Ovary (tissue), 9 donors: ENCODE results near the gene ARHGAP29. TPM values are rescaled to one million over a fixed set of nuclear protein-coding genes. Genes with fewer than 3 reads are reported as not detected.
"Not testable (repeated sequence)": the region's sequence is repeated elsewhere in the genome, so short reads cannot be mapped to it uniquely, and the experiment has no call there.

Experiments
- DNase-seq, 5 donors: peaks; one replicate each; pipeline ENCODE4 v3.0.0-alpha.2; 2019 to 2020
- H3K27ac ChIP-seq, 2 donors: fragments of 200-600 bp; one replicate each; pipeline versions ENCODE4 v1.5.1 to v1.8.0; 2019 to 2022
- H3K27me3 ChIP-seq: fragments of 200-600 bp; one replicate; pipeline ENCODE4 v1.8.0; 2022
- H3K36me3 ChIP-seq: fragments of 200-600 bp; sonication (generic); one replicate; pipeline ENCODE4 v1.5.1; 2019
- H3K4me1 ChIP-seq: one replicate; pipeline ENCODE4 v1.8.1; 2013; ENCODE audit warnings: mild to moderate bottlenecking, moderate library complexity; ENCODE audit not compliant: insufficient read depth
- H3K4me3 ChIP-seq: fragments of 200-600 bp; sonication (generic); one replicate; pipeline ENCODE4 v1.5.1; 2017
- H3K9me3 ChIP-seq, 2 donors: fragments of 200-600 bp in 1 of 2; sonication (generic) in 1 of 2; one replicate each; pipeline versions ENCODE4 v1.5.1 to v1.8.1; 2013 to 2019; ENCODE audit warnings: mild to moderate bottlenecking in 1 of 2, moderate library complexity in 1 of 2
- CTCF ChIP-seq, 3 donors: fragments of 450-650 bp in 2 of 3; fragments of 200-600 bp in 1 of 3; IDR thresholded peaks; one replicate each; pipeline versions ENCODE4 v1.5.1 to v1.8.0; 2016 to 2022; ENCODE audit warnings: antibody characterized with exemption in 3 of 3, mild to moderate bottlenecking in 1 of 3
- EP300 ChIP-seq: sonication (generic); formaldehyde crosslinking; IDR thresholded peaks from one replicate; pipeline ENCODE4 v1.6.1; 2017; ENCODE audit warnings: antibody characterized with exemption
- POLR2A ChIP-seq: fragments of 450-650 bp; IDR thresholded peaks from one replicate; pipeline ENCODE4 v1.6.1; 2017; ENCODE audit warnings: antibody characterized with exemption, mild to moderate bottlenecking, moderate library complexity
- WGBS, 3 donors: extraction: QIAGEN DNeasy Blood & Tissue Kit in 1 of 3; methylation state at CpG; one replicate each; pipeline versions ENCODE4 v1.1.5 to v1.1.7; 2013 to 2017; 5-methylcytosine and 5-hydroxymethylcytosine counted together
- intact Hi-C, 4 donors: fragments of 100-400 bp; cut with DNase I; formaldehyde crosslinking; loops; one replicate each; pipeline versions ENCODE4 v1.11.0 to v1.15.1; 2022 to 2023
- polyA plus RNA-seq, 2 donors: library from polyadenylated mRNA; stranded (reverse); fragments of 200-250 nt in 1 of 2; fragments of 350-450 nt in 1 of 2; fragmentation: Illumina TruSeq in 1 of 2; extraction: RNeasy Lipid Tissue Mini Kit (QIAGEN cat#74804) in 1 of 2; gene quantifications; one replicate each; pipeline ENCODE4 v1.2.3, GENCODE V29; 2013 to 2014
- total RNA-seq, 7 donors: library from RNA; depleted of rRNA in 2 of 7; stranded (reverse); fragments of >200 nt in 2 of 7; fragmentation: NEBNext Ultra II Directional in 3 of 7; extraction: Animal tissue kit (Norgen Biotek cat#: 25700) in 3 of 7; gene quantifications; one replicate each; pipeline versions ENCODE4 v1.1.0 to v1.2.4, GENCODE V29; 2016 to 2023
- donor health status: DM: no; HTN: no; CAD: no; lungs with moderate emphysema.
- donor health status: DM: no; HTN: no; CAD: no.
- donor health status: Bipolar disorder and iron deficiency.
- donor health status: DM: yes; HTN: yes; CAD: no.
- donor health status: DM: no; HTN: no; CAD: no.
- donor health status: DM: yes; HTN: yes; CAD: no.

Gene ARHGAP29
- total and polyA plus RNA-seq, 9 donors, result 7.9 to 51.0 (median 20.3) TPM

DNA sequence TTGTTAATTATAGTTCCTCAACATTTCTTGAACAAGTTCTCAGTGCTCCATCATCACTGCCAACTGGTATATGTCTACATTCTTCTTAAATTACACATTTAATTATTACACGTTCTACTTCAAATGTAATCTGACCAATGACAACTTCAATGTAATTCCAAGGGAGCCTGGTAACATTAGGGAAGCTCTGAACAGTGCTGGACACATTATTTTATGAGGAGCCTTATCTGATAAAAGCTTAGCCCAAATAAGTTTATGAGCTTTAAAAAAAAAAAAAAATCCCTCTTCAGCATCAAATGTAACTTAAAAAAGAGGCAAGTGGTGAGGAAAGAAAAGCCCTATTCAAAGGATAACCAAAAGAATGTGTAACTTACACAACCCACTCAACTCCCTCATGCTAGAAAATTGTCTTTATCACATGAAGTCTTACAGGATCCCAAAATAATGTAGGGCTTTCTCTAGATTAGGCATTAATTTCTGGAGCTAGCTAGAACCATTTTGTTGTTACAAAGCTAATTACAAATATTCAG is 81.2 kb downstream of the ARHGAP29 start:
- Histone ChIP-seq H3K27me3 (no peaks in the 10 kb centered on the region), H3K36me3 (no peaks in the 10 kb centered on the region), H3K4me3 (no peak overlapping the region), H3K27ac (no peak overlapping the region), H3K9me3 (no peaks in the 10 kb centered on the region), H3K4me1 (no peaks in the 10 kb centered on the region)
- intact Hi-C loops, result no loop called here
- TF ChIP-seq CTCF (IDR thresholded peaks at IDR 0.05) (no peak), POLR2A (no peak), EP300 (no peak)
- 62 to 75% (median 62%) methylated on average over 1 of the region's 1 CpG for WGBS, 3 donors
- DNase-seq, result no peak

- TF ChIP-seq CTCF (IDR thresholded peaks at IDR 0.05), result no peak
- no peak for TF ChIP-seq POLR2A
- no peak for TF ChIP-seq EP300
- 58 to 68% (median 67%) methylated on average over 1 of the region's 1 CpG for WGBS, 3 donors
- H3K4me1 ChIP-seq, result no peaks in the 10 kb centered on the region
- H3K4me3 ChIP-seq, result no peak overlapping the region
- H3K27me3 ChIP-seq, result no peaks in the 10 kb centered on the region
- intact Hi-C loops, result no loop called here
- no peaks in the 10 kb centered on the region for H3K9me3 ChIP-seq
- no peak for DNase-seq
- no peaks in the 10 kb centered on the region for H3K36me3 ChIP-seq
- no peak overlapping the region for H3K27ac ChIP-seq
Measured at GRCh38 chr1:94154989-94155388, 82.4 kb downstream of the ARHGAP29 start.

DNA sequence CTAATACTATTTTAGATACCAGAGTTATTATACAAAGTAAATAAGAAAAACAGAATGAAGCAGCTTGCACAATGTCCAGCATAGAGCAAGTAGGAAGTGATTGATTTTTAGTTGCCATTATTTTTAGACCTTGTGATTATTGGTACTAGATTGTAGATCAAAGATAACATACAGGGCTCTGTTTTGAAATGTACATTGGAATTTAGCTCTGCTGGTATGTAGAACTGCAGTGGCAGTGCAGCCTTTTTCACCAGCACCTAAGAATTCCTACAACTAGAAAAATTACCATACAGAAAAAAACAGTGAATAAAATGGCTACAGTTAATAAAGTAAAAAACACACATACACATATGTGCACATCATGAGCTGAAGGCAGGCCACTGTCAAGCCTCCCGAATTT is 84.3 kb downstream of the ARHGAP29 start:
- 70 to 75% (median 71%) methylated on average over 1 of the region's 1 CpG for WGBS, 3 donors
- H3K4me1 ChIP-seq, result no peaks in the 10 kb centered on the region
- no peaks in the 10 kb centered on the region for H3K36me3 ChIP-seq
- no peak for TF ChIP-seq POLR2A
- no peak for TF ChIP-seq CTCF (IDR thresholded peaks at IDR 0.05)
- no peak for TF ChIP-seq EP300
- intact Hi-C loops, result no loop called here
- no peak for DNase-seq
- no peaks in the 10 kb centered on the region for H3K27me3 ChIP-seq
- no peak overlapping the region for H3K4me3 ChIP-seq
- no peaks in the 10 kb centered on the region for H3K9me3 ChIP-seq
- H3K27ac ChIP-seq, result no peak overlapping the region

DNA sequence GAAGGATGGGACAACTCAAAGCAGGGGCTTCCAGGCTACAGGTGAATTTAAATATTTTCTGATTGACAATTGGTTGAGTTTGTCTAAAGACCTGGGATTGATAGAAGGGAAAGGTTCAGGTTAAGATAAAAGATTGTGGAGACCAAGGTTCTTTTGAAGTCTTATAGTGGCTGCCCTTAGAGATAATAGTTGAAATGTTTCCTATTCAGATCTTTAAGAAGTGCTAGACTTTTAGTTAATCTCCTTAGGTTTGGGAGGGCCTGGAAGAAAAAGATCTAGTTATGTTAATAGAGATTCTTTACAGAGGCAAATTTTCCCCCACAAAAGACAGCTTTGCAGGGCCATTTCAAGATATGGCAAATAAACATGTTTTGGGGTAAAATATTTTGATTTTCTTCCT is 88.2 kb downstream of the ARHGAP29 start:
- H3K27me3 ChIP-seq, DNase-seq, H3K4me3 ChIP-seq, H3K27ac ChIP-seq, intact Hi-C loops, H3K4me1 ChIP-seq, H3K9me3 ChIP-seq, H3K36me3 ChIP-seq: not testable (repeated sequence)

DNA sequence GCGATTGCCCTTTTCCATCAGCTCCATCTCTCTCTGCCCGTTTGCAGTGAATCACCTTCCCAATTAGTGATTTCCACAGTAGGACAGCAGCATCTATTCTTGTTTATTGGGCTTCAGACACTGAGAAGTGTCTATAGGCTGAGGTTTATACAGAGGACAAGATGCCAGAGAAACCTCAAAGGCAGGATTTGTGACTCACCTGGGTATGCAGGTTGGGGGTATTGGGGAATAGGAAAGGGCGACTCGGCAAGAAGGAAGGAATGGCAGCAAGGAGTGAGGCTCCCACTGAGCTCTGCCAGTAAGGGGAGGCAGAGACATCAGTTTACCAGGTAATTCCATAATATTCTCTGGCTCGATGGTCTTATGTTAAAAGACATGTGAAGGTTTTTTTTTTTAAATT is 91.1 kb downstream of the ARHGAP29 start:
- no peak for DNase-seq
- Histone ChIP-seq H3K4me1 (no peaks in the 10 kb centered on the region), H3K27ac (no peak overlapping the region), H3K36me3 (no peaks in the 10 kb centered on the region), H3K4me3 (no peak overlapping the region), H3K27me3 (no peaks in the 10 kb centered on the region), H3K9me3 (no peaks in the 10 kb centered on the region)
- WGBS, 3 donors, result 93 to 97% (median 95%) methylated on average over 5 of the region's 5 CpGs
- intact Hi-C loops, result no loop called here
- TF ChIP-seq POLR2A (no peak), CTCF (IDR thresholded peaks at IDR 0.05) (no peak), EP300 (no peak)
